Uterus (tissue), 2 donors: Measurements from ENCODE around the gene OPN1SW.

Source experiments
- CTCF ChIP-seq, 4 experiments: fragments of 200-600 bp in 2 of 4; fragments of 450-650 bp in 2 of 4; sonication (generic) in 2 of 4; IDR thresholded peaks; one replicate each; pipeline ENCODE4 v1.5.1; 2016 to 2019; ENCODE audit warnings: antibody characterized with exemption in 4 of 4, mild to moderate bottlenecking in 2 of 4, moderate library complexity in 1 of 4
- POLR2A ChIP-seq, 2 donors: fragments of 450-650 bp; IDR thresholded peaks; one replicate each; pipeline ENCODE4 v1.6.1; 2016; ENCODE audit warnings: antibody characterized with exemption in 2 of 2, mild to moderate bottlenecking in 1 of 2, moderate library complexity in 1 of 2

DNA sequence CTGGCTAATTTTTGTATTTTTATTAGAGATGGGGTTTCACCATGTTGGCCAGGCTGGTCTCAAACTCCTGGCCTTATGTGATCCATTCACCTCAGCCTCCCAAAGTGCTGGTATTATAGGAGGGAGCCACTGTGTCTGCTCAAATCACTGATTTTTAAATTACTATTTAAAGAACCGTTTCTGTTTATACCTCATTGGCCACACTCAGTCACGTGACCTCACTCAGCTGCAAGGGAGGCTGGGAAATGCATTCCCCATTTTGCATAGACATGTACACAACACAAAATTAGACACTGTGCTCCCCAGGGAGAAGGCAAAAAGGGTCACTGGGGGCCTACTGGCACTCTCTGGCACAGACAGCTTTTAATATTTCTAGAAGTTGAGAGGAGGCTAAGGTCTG lies 50.1 kb downstream of the OPN1SW start:
- TF ChIP-seq CTCF (IDR thresholded peaks at IDR 0.05) (no peak), POLR2A (IDR thresholded peaks at IDR 0.05) (no peak)
